Bronchial epithelial cell (primary cell): Measurements from ENCODE around the gene TSGA10. TPM values are rescaled to one million over a fixed set of nuclear protein-coding genes. Genes with fewer than 3 reads are reported as not detected.

Source experiments
- DNase-seq: peaks from one replicate; pipeline ENCODE4 v3.0.0-alpha.2; 2010; ENCODE audit warnings: low read depth
- FAIRE-seq: peaks from 2 replicates; lab custom pipeline; 2011; peaks lifted over from hg19 to GRCh38; lab: Jason Lieb, UNC
- H3K27me3 ChIP-seq: 2 replicates; pipeline ENCODE4 v1.5.1; 2011; ENCODE audit warnings: low read length; ENCODE audit not compliant: control insufficient read depth, insufficient read depth
- H3K36me3 ChIP-seq: 2 replicates; pipeline ENCODE4 v1.5.1; 2011; ENCODE audit warnings: low read length; ENCODE audit not compliant: control insufficient read depth, insufficient read depth
- H3K4me3 ChIP-seq: 2 replicates; pipeline ENCODE4 v1.5.1; 2011; ENCODE audit warnings: mild to moderate bottlenecking, low read depth, low read length, control low read depth
- total RNA-seq: library from RNA; depleted of rRNA; stranded (reverse); fragments of >200 nt; gene quantifications from 2 replicates; pipeline ENCODE4 v1.2.1, GENCODE V29; 2014
- TF ChIP-seq, protein P1 (sequence below): IDR thresholded peaks from 2 replicates; pipeline ENCODE4 v1.5.1; 2011; ENCODE audit warnings: mild to moderate bottlenecking, moderate library complexity, low read length, control low read depth, inconsistent platforms; ENCODE audit not compliant: insufficient read depth, severe bottlenecking

The TSGA10 gene
- total RNA-seq, 1 donor from 2014 or later: 3.4 TPM

DNA sequence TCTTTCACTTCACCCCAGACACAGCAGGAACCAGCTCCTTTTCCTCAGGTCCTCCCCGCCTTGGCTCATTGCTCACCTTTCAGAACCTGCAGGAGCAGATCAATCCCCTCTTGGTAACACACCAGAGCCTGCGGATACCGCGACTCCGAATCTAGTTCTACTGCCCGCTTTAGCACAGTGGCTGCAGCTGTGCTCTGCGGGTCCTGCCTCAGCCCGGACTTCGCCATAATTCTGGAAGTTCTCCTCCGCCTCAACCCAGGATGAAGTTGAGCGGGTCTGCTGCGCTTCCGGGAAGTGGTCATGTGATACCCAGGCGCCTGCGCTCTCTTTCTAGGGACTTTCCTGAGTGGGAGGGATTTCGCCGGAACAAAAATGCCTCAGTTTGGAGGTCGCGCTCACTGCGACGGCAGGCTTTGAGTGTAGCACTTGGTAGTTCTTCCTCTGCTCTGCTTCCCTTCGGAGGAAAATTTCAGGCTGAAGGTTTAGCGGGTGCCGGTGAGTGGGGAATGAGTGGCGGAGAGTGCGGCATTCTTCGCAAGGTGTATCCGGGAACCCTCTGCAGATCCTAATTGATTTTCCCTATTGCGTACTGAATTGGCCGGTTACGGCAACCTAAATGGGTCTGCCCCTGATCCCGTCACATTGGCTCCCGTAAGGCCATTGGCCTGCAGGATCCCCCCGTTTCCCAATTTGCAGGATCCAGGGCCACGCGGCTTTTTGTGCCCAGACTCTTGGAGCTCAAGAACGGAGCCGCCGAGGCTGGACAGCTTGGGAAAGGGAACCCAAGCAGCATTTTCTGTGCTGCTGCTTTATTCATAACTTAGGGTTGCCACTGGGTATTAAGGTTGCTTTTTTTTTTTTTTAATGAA is 26.2 kb upstream of the TSGA10 start, which contains the start of the genes MITD1 and MRPL30:
TSS of gene MITD1 (minus strand) at position 304 of the 869 bp plus-strand sequence. CDS start at position 227, 77 bp downstream.
TSS of gene MRPL30 (plus strand) at position 430 of the 869 bp plus-strand sequence. CDS start 5,020 bp downstream, outside the sequence.
- Histone ChIP-seq H3K27me3 (no peaks in the 10 kb centered on the region), H3K36me3 (no peaks in the 10 kb centered on the region), H3K4me3 (peak within 1 kb of the TSS; percentile 84)
- no peak for FAIRE-seq
- TF ChIP-seq, protein P1, sequence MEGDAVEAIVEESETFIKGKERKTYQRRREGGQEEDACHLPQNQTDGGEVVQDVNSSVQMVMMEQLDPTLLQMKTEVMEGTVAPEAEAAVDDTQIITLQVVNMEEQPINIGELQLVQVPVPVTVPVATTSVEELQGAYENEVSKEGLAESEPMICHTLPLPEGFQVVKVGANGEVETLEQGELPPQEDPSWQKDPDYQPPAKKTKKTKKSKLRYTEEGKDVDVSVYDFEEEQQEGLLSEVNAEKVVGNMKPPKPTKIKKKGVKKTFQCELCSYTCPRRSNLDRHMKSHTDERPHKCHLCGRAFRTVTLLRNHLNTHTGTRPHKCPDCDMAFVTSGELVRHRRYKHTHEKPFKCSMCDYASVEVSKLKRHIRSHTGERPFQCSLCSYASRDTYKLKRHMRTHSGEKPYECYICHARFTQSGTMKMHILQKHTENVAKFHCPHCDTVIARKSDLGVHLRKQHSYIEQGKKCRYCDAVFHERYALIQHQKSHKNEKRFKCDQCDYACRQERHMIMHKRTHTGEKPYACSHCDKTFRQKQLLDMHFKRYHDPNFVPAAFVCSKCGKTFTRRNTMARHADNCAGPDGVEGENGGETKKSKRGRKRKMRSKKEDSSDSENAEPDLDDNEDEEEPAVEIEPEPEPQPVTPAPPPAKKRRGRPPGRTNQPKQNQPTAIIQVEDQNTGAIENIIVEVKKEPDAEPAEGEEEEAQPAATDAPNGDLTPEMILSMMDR: no peak
- DNase-seq: peak; percentile 93

DNA sequence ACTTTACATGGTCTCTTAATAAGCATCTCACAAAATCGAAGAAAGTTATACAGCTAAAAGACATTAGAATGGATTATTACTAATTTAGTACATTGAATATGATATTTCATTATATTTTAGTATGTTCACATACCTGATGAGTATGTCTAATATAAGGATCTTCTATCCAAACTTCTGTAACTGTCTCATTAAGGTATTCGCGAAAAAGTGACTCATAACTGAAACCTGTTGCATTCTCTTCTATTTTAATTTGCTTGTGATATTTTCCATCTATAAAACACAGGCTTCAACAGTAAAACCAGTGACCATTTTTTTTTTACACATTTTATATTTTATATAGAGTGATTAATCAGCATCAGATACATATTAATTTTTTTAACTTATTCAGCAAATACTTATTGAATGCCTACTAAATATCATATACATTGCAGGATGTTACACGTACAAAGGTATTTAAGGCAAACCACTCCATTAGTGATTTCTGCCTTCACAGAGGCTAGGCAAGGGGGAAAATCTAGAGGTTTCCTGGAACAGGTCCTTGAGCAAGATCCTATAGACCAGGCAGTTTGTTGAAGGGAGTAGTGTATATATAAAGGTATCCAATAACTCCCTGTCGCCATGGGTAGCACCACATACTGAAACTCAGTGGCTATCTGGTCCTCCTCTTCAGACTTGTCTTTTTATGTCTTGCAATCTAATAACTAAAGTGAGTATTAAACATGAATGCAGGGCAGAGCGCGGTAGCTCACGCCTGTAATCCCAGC is 16.8 kb upstream of the TSGA10 start:
- H3K36me3 ChIP-seq: peaks cover 9% of the 10 kb centered on the region
- FAIRE-seq (no peak), DNase-seq (no peak)
- TF ChIP-seq, protein P1: no peak
- no peak overlapping the region for H3K4me3 ChIP-seq
- H3K27me3 ChIP-seq: no peaks in the 10 kb centered on the region

DNA sequence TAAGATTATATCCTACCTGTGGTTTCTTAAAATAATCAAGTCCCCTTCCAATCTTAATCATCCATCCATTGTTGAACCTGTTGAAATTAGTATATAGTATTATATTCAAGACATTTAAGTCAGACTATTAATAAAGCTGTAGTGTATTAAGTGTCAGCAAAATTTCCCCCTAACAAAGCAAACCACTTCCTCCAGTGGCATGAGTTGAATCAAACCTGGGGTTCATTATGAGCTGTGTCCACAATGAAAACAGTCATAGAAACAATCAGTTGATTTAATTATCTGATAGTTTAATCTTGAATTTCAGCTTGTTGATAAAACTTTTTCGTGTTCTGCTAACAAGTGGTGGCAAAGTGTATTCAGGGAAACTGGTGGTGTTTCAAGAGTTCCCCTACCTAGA is 14.8 kb upstream of the TSGA10 start:
- DNase-seq: no peak
- no peak for FAIRE-seq
- TF ChIP-seq, protein P1: no peak
- Histone ChIP-seq H3K36me3 (peaks cover 9% of the 10 kb centered on the region), H3K4me3 (no peak overlapping the region), H3K27me3 (no peaks in the 10 kb centered on the region)

DNA sequence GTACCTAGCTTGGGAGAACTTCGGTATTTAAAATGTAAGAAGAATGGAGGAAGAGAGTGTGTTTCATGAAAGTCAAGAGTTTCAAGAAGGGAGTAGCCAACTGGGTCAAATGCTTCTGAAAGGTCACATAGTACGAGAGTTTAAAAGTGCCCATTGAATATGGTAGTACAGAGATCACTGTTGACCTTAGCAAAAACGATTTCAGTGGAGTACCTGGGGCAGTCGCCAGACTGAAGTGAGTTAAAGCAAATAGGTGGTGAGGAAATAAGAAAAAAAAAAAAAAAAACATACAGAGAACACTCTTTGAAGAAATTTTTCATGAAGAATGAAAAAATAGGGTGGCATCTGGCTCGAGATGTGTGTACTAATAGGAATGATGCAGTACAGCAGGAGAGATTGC is 11.5 kb upstream of the TSGA10 start:
- FAIRE-seq: no peak

DNA sequence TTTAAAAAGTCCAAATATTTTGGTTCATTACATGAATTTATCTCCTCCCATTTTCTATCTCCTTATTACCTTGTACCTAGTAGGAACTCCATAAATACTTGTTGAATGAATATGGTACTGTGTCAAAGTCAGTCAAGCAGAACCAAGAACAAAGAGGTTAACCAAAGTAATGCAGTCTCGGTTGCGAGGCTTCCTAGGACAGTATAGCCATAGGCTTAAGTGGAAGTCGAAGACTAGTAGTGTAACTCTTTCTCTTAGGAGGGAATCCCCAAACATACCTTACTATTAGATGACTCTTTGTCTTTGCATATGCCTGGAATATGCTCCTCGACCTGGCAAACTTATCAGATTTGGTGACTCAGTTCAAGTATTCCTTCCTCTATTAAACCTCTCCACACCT is 4.9 kb upstream of the TSGA10 start:
- Histone ChIP-seq H3K4me3 (no peak overlapping the region), H3K36me3 (no peaks in the 10 kb centered on the region), H3K27me3 (no peaks in the 10 kb centered on the region)
- TF ChIP-seq, protein P1: no peak
- no peak for FAIRE-seq
- DNase-seq: peak; percentile 5

More for the DNA sequence above, 11.5 kb upstream of the TSGA10 start:
- TF ChIP-seq, protein P1: no peak
- H3K4me3 ChIP-seq: no peak overlapping the region
- peaks cover 6% of the 10 kb centered on the region for H3K36me3 ChIP-seq
- no peaks in the 10 kb centered on the region for H3K27me3 ChIP-seq
- DNase-seq: no peak
